Ectodermal cell (in vitro differentiated cells): ENCODE data around the gene LIN7B.
"Not testable (repeated sequence)": the region's sequence is repeated elsewhere in the genome, so short reads cannot be mapped to it uniquely, and the experiment has no call there.

Experiments
- H3K27ac ChIP-seq: 2 replicates; pipeline ENCODE4 v1.7.0; 2013; ENCODE audit warnings: mild to moderate bottlenecking, low read depth, low read length; ENCODE audit not compliant: insufficient read depth, poor library complexity, severe bottlenecking
- H3K27me3 ChIP-seq: 2 replicates; pipeline ENCODE4 v1.7.0; 2013; ENCODE audit warnings: mild to moderate bottlenecking, low read length; ENCODE audit not compliant: insufficient read depth, control insufficient read depth, poor library complexity, severe bottlenecking
- H3K36me3 ChIP-seq: one replicate; pipeline ENCODE4 v1.7.0; 2013; ENCODE audit warnings: low read length; ENCODE audit not compliant: control insufficient read depth, insufficient read depth
- H3K4me1 ChIP-seq: one replicate; pipeline ENCODE4 v1.7.0; 2013; ENCODE audit warnings: low read length; ENCODE audit not compliant: control insufficient read depth, insufficient read depth
- H3K4me3 ChIP-seq: 2 replicates; pipeline ENCODE4 v1.7.0; 2013; ENCODE audit warnings: low read depth, low read length, control low read depth; ENCODE audit not compliant: insufficient read depth
- H3K9me3 ChIP-seq: 2 replicates; pipeline ENCODE4 v1.7.0; 2013; ENCODE audit warnings: mild to moderate bottlenecking, low read length, moderate library complexity; ENCODE audit not compliant: control insufficient read depth
- WGBS, 2 experiments: methylation state at CpG; one replicate each; pipeline ENCODE4 v1.1.7; 2013; ENCODE audit warnings: missing lambda C conversion rate in 2 of 2; 5-methylcytosine and 5-hydroxymethylcytosine counted together

LIN7B gene

DNA sequence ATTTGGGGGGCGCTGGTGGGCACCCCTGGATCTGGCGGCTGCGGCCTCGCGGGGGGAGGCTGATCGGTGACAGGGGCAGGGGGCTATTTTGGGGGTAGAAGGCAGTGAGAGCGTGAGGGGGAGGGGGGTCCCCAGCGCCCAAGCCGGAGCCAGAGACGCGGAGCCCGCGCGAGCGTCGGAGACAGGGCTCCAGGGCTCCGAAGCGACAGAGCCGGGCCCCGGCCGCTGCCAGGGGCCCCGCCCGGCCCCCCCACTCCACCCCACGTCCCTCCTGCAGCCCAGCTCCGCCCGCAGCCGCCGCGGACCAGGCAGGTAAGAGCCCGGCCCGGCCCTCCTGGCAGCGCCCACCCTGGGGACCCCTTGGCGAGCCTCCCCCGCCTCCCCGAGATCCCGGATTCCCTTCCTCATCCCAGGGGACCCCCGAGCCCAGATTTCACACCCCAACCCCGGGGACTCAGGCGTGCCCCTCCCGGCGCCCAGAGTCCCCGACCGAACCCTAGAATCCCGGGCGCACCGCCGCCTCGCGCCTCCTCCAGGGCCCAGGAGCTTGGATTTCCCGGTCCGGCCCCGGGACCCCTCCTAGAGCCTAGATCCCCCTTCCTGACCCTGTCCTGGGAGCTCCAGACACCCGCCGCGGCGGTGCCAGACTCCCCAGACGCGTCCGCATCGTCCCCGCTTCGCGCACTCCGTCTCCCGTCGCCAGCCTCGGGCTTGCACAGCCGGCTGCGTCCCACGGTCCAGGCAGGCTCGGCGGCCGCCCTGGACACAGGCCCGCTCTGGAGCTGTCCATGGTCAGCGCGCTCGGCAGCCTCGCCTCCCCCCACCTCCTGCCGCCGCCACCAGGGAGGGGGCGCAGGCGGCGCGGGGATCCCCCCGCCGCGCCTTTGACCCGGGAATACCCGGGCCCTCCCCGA lies 5.5 kb downstream of the LIN7B start, which contains the start of gene PPFIA3:
Gene PPFIA3 (plus strand): TSS at position 134 of the 914 bp plus-strand sequence. CDS start 8,330 bp downstream, outside the sequence.
- Histone ChIP-seq H3K4me1 (peaks cover 11% of the 10 kb centered on the region), H3K9me3 (no peaks in the 10 kb centered on the region), H3K27ac (no peak within 1 kb of the TSS), H3K36me3 (no peaks in the 10 kb centered on the region), H3K4me3 (peak within 1 kb of the TSS; percentile 65), H3K27me3 (peaks cover 37% of the 10 kb centered on the region)
- 1% methylated on average over 90 of the region's 90 CpGs for WGBS, 2 experiments

DNA sequence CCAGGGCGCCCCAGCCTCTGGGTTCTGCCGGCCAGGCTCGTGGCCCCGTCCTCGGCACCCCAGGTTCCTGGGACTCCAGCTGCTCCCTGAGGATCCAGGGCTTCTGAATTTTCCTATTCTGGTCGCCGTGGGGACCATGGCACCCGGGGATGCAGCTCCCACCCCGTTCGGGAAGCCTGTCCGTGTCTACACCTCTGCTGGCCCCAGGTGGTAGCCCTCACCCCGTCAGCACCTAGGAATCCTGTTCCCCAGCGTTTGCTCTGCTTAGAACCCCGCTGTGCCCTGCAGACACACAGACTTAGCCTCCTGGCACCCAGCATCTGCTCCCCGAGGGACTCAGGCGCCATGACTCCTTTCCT lies 6.1 kb downstream of the LIN7B start:
- H3K4me3 ChIP-seq = no peak overlapping the region
- peaks cover 34% of the 10 kb centered on the region for H3K27me3 ChIP-seq
- H3K9me3 ChIP-seq = no peaks in the 10 kb centered on the region
- H3K4me1 ChIP-seq = peaks cover 13% of the 10 kb centered on the region
- H3K27ac ChIP-seq = no peak overlapping the region
- WGBS, 2 experiments = 25 to 27% methylated on average over 16 of the region's 16 CpGs
- no peaks in the 10 kb centered on the region for H3K36me3 ChIP-seq

GRCh38 chr19:49120868-49121267 lies 6.7 kb downstream of the LIN7B start:
- H3K9me3 ChIP-seq = no peaks in the 10 kb centered on the region
- H3K4me3 ChIP-seq = no peak overlapping the region
- WGBS, 2 experiments = 80 to 83% methylated on average over 2 of the region's 2 CpGs
- H3K27ac ChIP-seq = no peak overlapping the region
- H3K27me3 ChIP-seq = peaks cover 31% of the 10 kb centered on the region
- peaks cover 13% of the 10 kb centered on the region for H3K4me1 ChIP-seq
- H3K36me3 ChIP-seq = no peaks in the 10 kb centered on the region

DNA sequence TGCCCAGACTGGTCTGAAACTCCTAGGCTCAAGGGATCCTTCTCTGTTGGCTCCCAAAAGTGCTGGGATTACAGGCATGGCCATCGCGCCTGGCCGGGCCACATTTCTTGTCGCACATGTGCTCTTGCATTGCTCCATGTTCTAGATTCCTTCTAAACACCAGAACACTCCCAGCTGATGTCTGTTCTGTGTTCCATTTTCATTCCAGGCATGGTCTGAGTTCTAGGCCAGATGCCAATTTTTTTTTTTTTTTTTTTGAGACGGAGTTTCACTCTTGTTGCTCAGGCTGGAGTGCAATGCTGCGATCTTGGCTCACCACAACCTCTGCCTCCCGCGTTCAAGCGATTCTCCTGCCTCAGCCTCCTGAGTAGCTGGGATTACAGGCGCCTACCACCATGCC lies 7.7 kb downstream of the LIN7B start:
- not testable (repeated sequence) for H3K27ac ChIP-seq, H3K4me3 ChIP-seq, H3K9me3 ChIP-seq, H3K36me3 ChIP-seq
- WGBS, 2 experiments = 87 to 93% methylated on average over 10 of the region's 10 CpGs
- peaks cover 31% of the 10 kb centered on the region for H3K27me3 ChIP-seq
- H3K4me1 ChIP-seq = peaks cover 13% of the 10 kb centered on the region

DNA sequence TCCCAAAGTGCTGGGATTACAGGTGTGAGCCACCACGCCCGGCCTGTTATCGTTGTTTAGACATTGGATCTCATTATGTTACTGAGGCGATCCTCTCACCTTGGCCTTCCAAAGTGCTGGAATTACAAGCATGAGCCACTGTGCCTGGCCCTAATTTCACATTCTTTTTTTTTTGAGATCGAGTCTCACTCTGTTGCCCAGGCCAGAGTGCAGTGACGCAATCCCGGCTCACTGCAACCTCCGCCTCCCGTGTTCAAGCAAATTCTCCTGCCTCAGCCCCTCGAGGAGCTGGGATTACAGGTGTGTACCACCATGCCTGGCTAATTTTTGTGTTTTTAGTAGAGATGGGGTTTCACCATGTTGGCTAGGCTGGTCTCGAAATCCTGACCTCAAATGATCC lies 9.1 kb downstream of the LIN7B start:
- not testable (repeated sequence) for H3K4me3 ChIP-seq, H3K4me1 ChIP-seq, H3K9me3 ChIP-seq, H3K36me3 ChIP-seq, H3K27ac ChIP-seq
- 91 to 94% methylated on average over 11 of the region's 11 CpGs for WGBS, 2 experiments
- H3K27me3 ChIP-seq = peaks cover 31% of the 10 kb centered on the region

GRCh38 chr19:49125025-49125731 lies 11.0 kb downstream of the LIN7B start:
- WGBS, 2 experiments = 56 to 63% methylated on average over 23 of the region's 23 CpGs

GRCh38 chr19:49126575-49126974 lies 12.4 kb downstream of the LIN7B start:
- WGBS, 2 experiments = 73 to 74% methylated on average over 4 of the region's 4 CpGs

More at GRCh38 chr19:49125025-49125731, 11.0 kb downstream of the LIN7B start:
- Histone ChIP-seq H3K36me3 (no peaks in the 10 kb centered on the region), H3K27ac (no peak overlapping the region), H3K4me1 (peaks cover 3% of the 10 kb centered on the region), H3K27me3 (peaks cover 20% of the 10 kb centered on the region), H3K4me3 (no peak overlapping the region), H3K9me3 (no peaks in the 10 kb centered on the region)

GRCh38 chr19:49127225-49127624 lies 13.1 kb downstream of the LIN7B start:
- H3K4me3 ChIP-seq, H3K27ac ChIP-seq, H3K9me3 ChIP-seq, H3K27me3 ChIP-seq, H3K4me1 ChIP-seq, H3K36me3 ChIP-seq: not testable (repeated sequence)
- WGBS, 2 experiments = 95 to 97% methylated on average over 12 of the region's 12 CpGs

More at GRCh38 chr19:49126575-49126974, 12.4 kb downstream of the LIN7B start:
- Histone ChIP-seq H3K27ac (no peak overlapping the region), H3K27me3 (peaks cover 7% of the 10 kb centered on the region), H3K36me3 (no peaks in the 10 kb centered on the region), H3K9me3 (no peaks in the 10 kb centered on the region), H3K4me1 (peaks cover 3% of the 10 kb centered on the region), H3K4me3 (no peak overlapping the region)

DNA sequence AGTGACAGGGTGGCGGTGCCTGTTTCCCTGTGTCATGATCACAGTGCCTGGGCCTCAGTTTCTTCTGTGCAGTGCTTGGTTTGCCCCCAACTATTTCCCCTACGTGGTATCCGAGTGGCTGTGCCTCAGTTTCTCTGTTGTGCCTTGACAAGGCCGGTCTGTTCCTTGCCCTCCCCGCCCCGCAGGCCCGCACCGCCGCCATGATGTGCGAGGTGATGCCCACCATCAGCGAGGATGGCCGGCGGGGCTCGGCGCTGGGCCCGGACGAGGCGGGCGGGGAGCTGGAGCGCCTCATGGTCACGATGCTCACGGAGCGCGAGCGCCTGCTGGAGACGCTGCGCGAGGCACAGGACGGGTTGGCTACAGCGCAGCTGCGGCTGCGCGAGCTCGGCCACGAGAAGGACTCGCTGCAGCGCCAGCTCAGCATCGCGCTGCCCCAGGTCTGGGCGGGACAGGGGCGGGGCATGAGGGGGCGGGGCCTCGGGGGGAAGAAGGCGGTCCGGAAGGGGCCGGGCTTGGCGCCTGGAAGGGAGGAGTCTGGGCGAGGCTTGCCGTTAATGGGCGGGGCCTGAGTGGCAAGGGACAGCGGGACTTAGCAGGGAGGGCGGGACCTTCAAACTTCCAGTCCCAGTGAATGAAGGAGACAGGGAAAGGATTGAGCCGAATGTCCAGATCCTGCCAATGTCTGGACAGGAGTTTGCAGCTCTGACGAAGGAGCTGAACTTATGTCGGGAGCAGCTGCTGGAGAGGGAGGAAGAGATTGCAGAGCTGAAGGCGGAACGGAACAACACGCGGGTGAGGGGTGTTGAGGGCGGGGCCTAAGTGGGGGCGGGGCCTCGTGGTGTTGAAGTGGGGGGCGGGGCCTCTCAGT lies 13.7 kb downstream of the LIN7B start:
- no peak overlapping the region for H3K27ac ChIP-seq
- WGBS, 2 experiments = 4 to 5% methylated on average over 63 of the region's 63 CpGs

More for the DNA sequence above, 13.7 kb downstream of the LIN7B start:
- Histone ChIP-seq H3K4me3 (peak overlapping the region; percentile 31), H3K27me3 (no peaks in the 10 kb centered on the region), H3K36me3 (no peaks in the 10 kb centered on the region), H3K9me3 (no peaks in the 10 kb centered on the region), H3K4me1 (peaks cover 3% of the 10 kb centered on the region)
